OCI-LY7 (cell line): ENCODE data around the gene SKIC3. TPM values are rescaled to one million over a fixed set of nuclear protein-coding genes. Genes with fewer than 3 reads are reported as not detected.

Source experiments
- BruUV-seq: library from RNA; stranded (reverse); fragments of 400-500 nt; replicated peaks from 2 replicates; lab custom pipeline; 2021; lab: Mats Ljungman, UMichigan
- CTCF ChIA-PET: fragments of 300-600 bp; sonication (Branson Sonifier 250); formaldehyde crosslinking; loops from one replicate; lab custom pipeline; 2022; ENCODE audit warnings: antibody characterized with exemption; ENCODE audit not compliant: unreplicated experiment; lab: Charles Lee
- POLR2A ChIA-PET: fragments of 300-600 bp; sonication (Branson Sonifier 250); formaldehyde crosslinking; loops from one replicate; lab custom pipeline; 2022; ENCODE audit warnings: antibody characterized with exemption; lab: Charles Lee
- DNase-seq: peaks from one replicate; pipeline ENCODE4 v3.0.0-alpha.2; 2015; ENCODE audit warnings: low spot score
- H2AFZ ChIP-seq: fragments of 200-600 bp; sonication (generic), shearing (Covaris generic); 2 replicates; pipeline ENCODE4 v1.6.1; 2014; ENCODE audit warnings: mild to moderate bottlenecking, antibody characterized with exemption, low read length, moderate library complexity
- H3K27ac ChIP-seq: fragments of 200-600 bp; sonication (generic); 2 replicates; pipeline ENCODE4 v1.5.1; 2014; ENCODE audit warnings: mixed run types, low read depth, mild to moderate bottlenecking, moderate library complexity, low read length, inconsistent platforms; ENCODE audit not compliant: poor library complexity, severe bottlenecking
- H3K36me3 ChIP-seq: fragments of 200-600 bp; sonication (generic); 2 replicates; pipeline ENCODE4 v1.6.1; 2014; ENCODE audit warnings: mild to moderate bottlenecking, antibody characterized with exemption, low read length, moderate library complexity, mixed read lengths; ENCODE audit not compliant: insufficient read depth
- H3K4me1 ChIP-seq: fragments of 200-600 bp; sonication (generic); 2 replicates; pipeline ENCODE4 v1.5.1; 2014; ENCODE audit warnings: mild to moderate bottlenecking, low read length; ENCODE audit not compliant: insufficient read depth, poor library complexity, severe bottlenecking
- H3K4me2 ChIP-seq: fragments of 200-600 bp; sonication (generic); 2 replicates; pipeline ENCODE4 v1.6.1; 2014; ENCODE audit warnings: mild to moderate bottlenecking, low read length
- H3K4me3 ChIP-seq: fragments of 200-600 bp; sonication (generic); 2 replicates; pipeline ENCODE4 v1.5.1; 2014; ENCODE audit warnings: mild to moderate bottlenecking, low read depth, low read length; ENCODE audit not compliant: poor library complexity, severe bottlenecking
- H3K79me2 ChIP-seq: fragments of 200-600 bp; sonication (generic); 2 replicates; pipeline ENCODE4 v1.6.1; 2016; ENCODE audit warnings: low read depth, mild to moderate bottlenecking, low read length, moderate library complexity, mixed read lengths; ENCODE audit not compliant: insufficient read depth
- H3K9me2 ChIP-seq: fragments of 200-600 bp; sonication (generic); 2 replicates; pipeline ENCODE4 v1.6.1; 2016; ENCODE audit warnings: mild to moderate bottlenecking, low read length, mixed read lengths; ENCODE audit not compliant: insufficient read depth
- H3K9me3 ChIP-seq: fragments of 200-600 bp; sonication (generic); 2 replicates; pipeline ENCODE4 v1.6.1; 2014; ENCODE audit warnings: mild to moderate bottlenecking, mixed run types, low read length, mixed read lengths
- H4K20me1 ChIP-seq: fragments of 200-600 bp; sonication (generic); 2 replicates; pipeline ENCODE4 v1.6.1; 2014; ENCODE audit warnings: mild to moderate bottlenecking, antibody characterized with exemption, low read length, moderate library complexity, mixed read lengths; ENCODE audit not compliant: insufficient read depth
- EZH2phosphoT487 ChIP-seq: fragments of 200-600 bp; sonication (generic); IDR thresholded peaks from 2 replicates; pipeline ENCODE4 v1.6.1; 2018; ENCODE audit warnings: low read depth, borderline replicate concordance, mild to moderate bottlenecking, mixed run types, antibody characterized with exemption, low read length, moderate library complexity, mixed read lengths
- intact Hi-C: fragments of 100-400 bp; cut with micrococcal nuclease; formaldehyde crosslinking; loops from one replicate; pipeline ENCODE4 v1.10.0; 2022; ENCODE audit not compliant: unreplicated experiment
- total RNA-seq, 2 experiments: library from RNA; depleted of rRNA in 1 of 2; stranded (reverse); fragments of >200 nt in 1 of 2; shearing (Covaris generic) in 1 of 2; gene quantifications; 2 replicates each; pipeline ENCODE4 v1.2.3, GENCODE V29; 2014 to 2022
- TF ChIP-seq, protein P1 (sequence below): fragments of 200-600 bp; sonication (generic); conservative IDR thresholded peaks from 2 replicates; pipeline ENCODE4 v1.5.1; 2014; ENCODE audit warnings: mild to moderate bottlenecking, antibody characterized with exemption, low read length, moderate library complexity, mixed read lengths

The SKIC3 gene
- total RNA-seq, 2 experiments from 2014 or later = 55.4 to 73.9 TPM

GRCh38 chr5:95563367-95563766, 8.6 kb upstream of the SKIC3 start:
- Histone ChIP-seq H3K4me2 (no peak overlapping the region), H4K20me1 (no peaks in the 10 kb centered on the region), H3K9me2 (no peaks in the 10 kb centered on the region), H3K4me1 (no peaks in the 10 kb centered on the region), H3K79me2 (no peaks in the 10 kb centered on the region), H3K4me3 (no peak overlapping the region), H3K27ac (no peak overlapping the region), H3K36me3 (no peaks in the 10 kb centered on the region; the same call in 1 of the 2 replicates), H2AFZ (no peak overlapping the region), H3K9me3 (no peaks in the 10 kb centered on the region)
- ChIA-PET CTCF (no interaction called here), POLR2A (interaction anchor here (1.4 kb wide), 1 partner anchor 19 kb away, joined by 4 read pairs; no protein-coding TSS in a partner anchor)
- TF ChIP-seq, protein P1, sequence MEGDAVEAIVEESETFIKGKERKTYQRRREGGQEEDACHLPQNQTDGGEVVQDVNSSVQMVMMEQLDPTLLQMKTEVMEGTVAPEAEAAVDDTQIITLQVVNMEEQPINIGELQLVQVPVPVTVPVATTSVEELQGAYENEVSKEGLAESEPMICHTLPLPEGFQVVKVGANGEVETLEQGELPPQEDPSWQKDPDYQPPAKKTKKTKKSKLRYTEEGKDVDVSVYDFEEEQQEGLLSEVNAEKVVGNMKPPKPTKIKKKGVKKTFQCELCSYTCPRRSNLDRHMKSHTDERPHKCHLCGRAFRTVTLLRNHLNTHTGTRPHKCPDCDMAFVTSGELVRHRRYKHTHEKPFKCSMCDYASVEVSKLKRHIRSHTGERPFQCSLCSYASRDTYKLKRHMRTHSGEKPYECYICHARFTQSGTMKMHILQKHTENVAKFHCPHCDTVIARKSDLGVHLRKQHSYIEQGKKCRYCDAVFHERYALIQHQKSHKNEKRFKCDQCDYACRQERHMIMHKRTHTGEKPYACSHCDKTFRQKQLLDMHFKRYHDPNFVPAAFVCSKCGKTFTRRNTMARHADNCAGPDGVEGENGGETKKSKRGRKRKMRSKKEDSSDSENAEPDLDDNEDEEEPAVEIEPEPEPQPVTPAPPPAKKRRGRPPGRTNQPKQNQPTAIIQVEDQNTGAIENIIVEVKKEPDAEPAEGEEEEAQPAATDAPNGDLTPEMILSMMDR = no peak
- TF ChIP-seq EZH2phosphoT487 = no peak
- intact Hi-C loops = no loop called here
- DNase-seq = no peak
- no TSS peak for BruUV-seq

GRCh38 chr5:95562282-95562681, 7.5 kb upstream of the SKIC3 start:
- CTCF ChIA-PET = no interaction called here
- Histone ChIP-seq H3K27ac (no peak overlapping the region), H3K9me3 (no peaks in the 10 kb centered on the region), H4K20me1 (no peaks in the 10 kb centered on the region), H3K9me2 (no peaks in the 10 kb centered on the region), H3K4me1 (no peaks in the 10 kb centered on the region), H3K36me3 (no peaks in the 10 kb centered on the region; the same call in 1 of the 2 replicates), H3K4me2 (no peak overlapping the region), H3K79me2 (peaks cover 4% of the 10 kb centered on the region; the same call in 1 of the 2 replicates), H2AFZ (no peak overlapping the region), H3K4me3 (no peak overlapping the region)
- no TSS peak for BruUV-seq
- POLR2A ChIA-PET = no interaction called here
- intact Hi-C loops = no loop called here
- TF ChIP-seq, protein P1 = no peak
- no peak for TF ChIP-seq EZH2phosphoT487
- DNase-seq = no peak

GRCh38 chr5:95557841-95558240, 3.1 kb upstream of the SKIC3 start:
- Histone ChIP-seq H3K4me1 (peaks cover 15% of the 10 kb centered on the region), H4K20me1 (no peaks in the 10 kb centered on the region), H3K4me3 (no peak overlapping the region), H3K79me2 (peaks cover 38% of the 10 kb centered on the region), H3K4me2 (no peak overlapping the region), H2AFZ (no peak overlapping the region), H3K9me3 (no peaks in the 10 kb centered on the region), H3K36me3 (peaks cover 4% of the 10 kb centered on the region; the same call in 1 of the 2 replicates), H3K27ac (no peak overlapping the region), H3K9me2 (no peaks in the 10 kb centered on the region)
- intact Hi-C loops = loop anchor here (5.0 kb wide), 3 partner anchors 204 to 1624 kb away; partner anchors contain the start of gene RIOK2
- TF ChIP-seq, protein P1 = no peak
- TF ChIP-seq EZH2phosphoT487 = no peak
- POLR2A ChIA-PET = interaction anchor here (1.5 kb wide), 1 partner anchor 24 kb away, joined by 4 read pairs; no protein-coding TSS in a partner anchor
- CTCF ChIA-PET = no interaction called here
- no TSS peak for BruUV-seq
- DNase-seq = no peak
